Amniotic epithelial cell (primary cell): ENCODE data around the gene DYRK1B.

Experiments
- DNase-seq: peaks from one replicate; pipeline ENCODE4 v3.0.0-alpha.2; 2010; ENCODE audit warnings: low read depth

The DYRK1B gene

DNA sequence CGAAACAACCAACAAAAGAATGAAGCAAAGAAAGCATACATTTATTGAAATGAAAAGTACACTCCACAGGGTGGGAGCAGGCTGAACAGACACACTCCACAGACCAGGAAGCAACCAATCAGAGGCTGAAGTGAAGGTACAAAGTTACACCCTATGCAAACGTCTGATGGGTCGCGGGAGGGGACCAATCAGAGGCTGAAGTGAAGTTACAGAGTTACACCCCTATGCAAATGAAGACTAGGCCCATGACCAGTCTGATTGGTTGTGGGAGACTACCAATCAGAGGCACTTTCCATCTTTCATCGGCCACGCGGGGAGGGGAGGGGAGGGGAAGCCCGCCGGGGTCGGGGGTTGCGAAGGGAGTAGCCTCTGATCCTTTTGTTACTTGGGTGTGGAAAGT, 24.6 kb upstream of the DYRK1B start:
- no peak for DNase-seq

DNA sequence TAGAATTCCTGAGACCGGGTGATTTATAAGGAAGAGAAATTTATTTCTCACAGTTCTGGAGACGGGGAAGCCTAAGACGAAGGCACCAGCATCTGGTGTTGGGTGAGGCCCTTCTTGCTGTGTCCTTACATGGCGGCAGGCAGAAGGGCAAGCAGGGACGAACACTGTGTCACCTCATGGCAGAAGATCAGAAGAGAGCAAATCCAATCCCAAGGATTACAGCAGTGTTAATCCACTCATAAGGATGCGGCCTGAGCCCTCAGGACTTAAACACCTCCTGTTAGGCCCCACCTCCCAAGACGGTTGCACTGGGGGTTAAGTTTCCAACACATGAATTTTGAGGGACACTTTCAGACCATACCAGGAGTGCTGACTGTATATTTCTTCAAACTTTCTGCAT, 18.9 kb upstream of the DYRK1B start:
- no peak for DNase-seq

DNA sequence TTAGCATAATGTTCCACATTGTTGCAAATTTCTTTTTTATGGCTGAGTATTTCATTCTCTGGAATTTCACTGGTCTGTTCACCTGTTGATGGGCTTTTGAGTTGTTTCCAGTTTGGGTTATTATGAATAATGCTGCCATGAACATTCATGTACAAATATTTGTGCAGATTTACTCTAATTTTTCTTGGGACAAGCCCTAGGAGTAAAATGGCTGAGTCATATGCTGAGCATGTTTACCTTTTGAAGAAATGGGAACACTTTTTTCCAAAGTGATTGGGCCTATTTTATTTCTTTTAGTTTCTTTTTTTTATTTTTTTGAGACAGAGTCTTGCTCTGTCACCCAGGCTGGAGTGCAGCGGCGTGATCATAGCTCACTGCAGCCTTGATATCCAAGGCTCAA, 16.9 kb upstream of the DYRK1B start:
- no peak for DNase-seq

DNA sequence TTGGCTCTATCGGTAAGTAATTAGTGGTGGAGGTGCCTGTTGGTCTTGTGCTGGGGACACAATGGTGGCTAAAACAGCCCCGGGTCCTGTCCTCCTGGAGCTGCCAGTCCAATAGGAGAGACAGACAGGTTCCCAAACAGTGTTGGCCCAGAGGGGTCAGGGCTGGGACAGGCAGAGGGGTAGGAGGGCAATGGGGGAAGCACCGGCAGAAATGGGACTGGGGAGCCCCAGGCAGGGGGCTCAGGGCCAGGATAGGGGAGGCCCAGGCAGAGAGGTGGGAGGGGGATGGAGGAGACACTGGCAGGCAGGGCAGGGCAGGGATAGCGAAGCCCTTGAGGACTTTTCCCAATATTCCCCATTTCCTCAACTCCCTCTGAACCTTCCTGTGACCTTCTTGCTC, 14.4 kb upstream of the DYRK1B start:
- no peak for DNase-seq

DNA sequence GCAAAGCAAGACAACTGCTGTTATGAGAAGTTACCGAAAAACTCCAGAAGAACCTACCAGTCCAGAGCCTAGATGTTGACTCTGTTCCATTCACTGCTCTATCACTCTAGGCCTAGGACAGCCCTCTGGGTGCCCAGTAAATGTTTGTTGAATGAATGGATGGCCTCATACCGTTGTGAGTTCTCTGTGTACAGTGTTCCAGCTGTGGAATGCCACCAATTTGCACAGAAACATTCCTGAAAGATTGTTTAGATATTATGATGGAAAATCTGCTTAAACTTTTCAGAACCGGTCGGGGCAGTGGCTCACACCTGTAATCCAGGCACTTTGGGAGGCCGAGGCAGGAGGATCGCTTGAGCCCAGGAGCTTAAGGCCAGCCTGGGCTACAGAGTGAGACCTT, 13.6 kb upstream of the DYRK1B start:
- DNase-seq = no peak

DNA sequence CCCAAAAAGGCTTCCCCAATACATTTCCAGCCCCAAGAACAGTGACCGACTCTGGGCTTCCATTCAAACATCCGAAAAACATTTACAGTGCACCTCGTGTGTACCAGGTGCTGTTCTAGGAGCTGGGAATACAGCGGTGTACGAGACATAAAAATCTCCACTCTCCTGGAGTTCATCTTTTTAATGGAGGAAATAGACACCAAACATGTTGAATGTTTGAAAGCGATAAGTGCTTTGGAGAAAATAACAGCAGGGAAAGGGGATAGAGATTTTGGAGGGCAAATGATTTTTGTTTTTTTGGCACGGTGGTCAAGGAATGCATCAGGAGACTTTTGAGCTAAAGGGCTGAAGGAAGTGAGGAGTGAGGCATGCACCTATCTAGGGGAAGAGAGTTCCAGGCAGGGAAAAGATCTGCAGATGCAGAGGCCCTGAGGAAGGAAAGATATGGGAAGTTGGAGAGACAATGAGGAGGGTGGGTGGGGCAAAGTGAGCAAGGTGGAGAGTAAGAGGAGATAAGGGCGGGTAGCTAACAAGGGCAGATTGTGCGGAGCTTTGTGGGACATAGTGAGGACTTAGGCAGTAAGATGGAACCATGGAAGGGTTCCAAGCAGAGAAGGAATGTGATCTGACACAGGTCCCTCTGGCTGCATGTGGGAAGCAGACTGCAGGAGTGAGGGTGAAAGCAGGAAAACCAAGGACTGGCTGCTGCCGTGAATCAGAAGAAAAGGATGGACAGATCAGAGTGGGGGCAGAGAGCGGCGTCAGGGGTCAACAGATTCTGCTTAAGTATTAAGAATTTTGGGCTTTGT, 12.9 kb upstream of the DYRK1B start:
- DNase-seq = no peak

DNA sequence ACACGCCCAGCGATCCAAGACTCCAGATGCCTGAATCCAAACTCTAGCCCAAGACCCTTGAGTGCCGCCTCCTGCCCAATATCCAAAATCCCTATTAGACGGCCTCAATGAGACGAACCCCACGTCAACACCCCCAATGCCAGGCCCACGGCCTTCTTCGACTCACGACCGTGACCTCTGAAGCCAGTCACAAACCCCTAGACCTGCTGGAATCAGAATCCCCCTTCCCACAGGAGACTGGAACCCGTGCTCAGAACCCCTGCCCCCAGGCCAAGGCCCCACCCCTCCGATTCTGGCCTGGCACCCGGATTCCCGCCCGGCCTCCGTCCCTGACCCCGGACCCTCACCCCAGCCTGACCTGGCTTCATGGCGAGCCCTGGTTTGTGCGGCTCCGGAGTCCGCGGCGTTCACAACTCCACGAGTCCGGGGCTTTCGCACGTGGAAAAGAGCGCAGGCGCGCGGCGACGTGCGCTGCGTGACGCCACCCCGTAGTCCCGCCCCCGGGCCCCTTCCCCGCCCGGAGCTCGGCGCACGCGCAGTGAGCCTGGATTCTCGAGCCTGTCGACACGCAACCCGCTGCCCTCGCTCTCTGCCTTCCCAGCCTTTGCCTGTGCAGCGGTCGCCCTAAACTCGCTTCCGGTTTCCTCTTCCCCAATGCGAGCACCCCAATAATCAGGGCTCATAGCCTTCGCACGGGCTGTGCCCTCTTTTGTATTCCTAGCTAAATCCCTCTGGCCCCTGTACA, 12.1 kb upstream of the DYRK1B start, which contains the start of gene FBL:
Gene FBL (minus strand): TSS at position 447 of the 745 bp plus-strand sequence. CDS start 79 bp downstream, at position 368.
- DNase-seq = peak; percentile 77

DNA sequence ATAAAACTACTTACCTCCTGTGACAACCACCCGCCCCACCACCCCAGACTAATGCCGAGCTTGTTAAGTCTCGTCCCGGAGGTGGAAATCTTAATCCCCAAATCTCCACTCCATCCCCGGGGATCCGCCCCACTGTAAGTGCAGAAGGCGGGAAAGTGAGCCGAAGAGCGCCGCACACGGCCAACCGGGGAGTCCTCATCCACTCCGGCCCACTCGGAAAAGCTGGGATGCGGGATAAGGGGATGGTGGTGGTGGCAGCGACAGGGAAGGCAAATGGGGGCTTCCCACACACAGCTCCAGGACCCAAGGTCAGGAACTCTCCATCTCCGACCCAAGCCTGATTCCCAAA, 11.6 kb upstream of the DYRK1B start:
- DNase-seq = no peak

DNA sequence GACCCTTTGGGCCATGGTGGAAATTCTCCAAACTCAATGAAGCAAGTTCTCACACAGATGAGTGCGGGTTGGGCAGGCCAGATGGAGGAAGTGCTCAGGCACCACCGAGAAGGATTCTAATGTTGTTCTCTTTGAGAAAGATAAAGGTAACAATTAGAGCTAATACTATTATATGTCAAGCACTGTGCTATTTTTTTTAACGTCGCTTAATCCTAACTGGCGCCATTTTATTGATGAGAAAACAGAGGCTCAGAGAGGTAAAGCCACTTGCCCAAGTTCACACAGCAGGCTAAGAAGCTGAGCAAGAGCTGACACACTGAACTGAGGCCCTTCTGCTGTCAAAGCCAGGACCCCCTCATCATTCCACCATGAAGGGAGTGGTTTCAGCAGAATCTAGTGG, 11.2 kb upstream of the DYRK1B start:
- DNase-seq = no peak

DNA sequence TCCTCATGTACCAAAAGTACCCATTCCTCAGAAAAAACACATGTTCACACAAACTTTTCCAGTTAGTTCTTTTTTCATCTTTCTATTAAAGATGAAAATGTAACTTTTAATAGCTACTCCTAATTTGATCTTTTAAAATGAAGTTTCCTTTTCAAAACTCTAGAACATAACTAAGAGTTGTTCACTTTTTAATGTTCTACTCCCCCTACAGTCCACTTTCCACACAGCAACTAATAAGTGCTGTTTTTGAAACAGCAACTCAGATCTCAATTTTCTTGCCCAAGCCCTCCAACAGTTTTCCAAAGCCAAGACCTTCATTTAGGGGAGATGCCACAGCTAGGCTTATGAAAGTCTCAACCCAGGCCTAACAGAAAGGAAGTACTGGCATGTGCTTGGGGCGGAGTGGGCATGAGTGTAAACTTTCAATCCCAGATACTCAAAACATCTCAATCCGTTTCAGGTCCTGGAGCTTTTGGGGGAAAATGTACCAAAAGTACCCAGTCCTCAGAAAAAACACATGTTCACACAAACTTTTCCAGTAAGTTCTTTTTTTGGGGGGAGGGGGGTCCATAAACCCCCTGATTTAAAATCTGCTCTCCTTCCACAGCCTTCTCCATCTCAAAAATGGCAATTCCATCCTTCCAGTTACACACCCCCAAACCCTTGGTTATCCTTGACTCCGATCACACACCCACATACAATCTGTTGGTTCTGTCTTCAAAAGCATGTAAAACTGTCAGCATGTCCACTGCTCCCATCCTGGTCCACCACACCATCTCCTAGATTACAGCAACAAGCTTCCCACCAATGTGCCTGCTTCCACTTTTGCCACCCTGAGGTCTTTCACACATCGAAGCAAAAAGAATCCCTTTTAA, 10.2 kb upstream of the DYRK1B start:
- no peak for DNase-seq

DNA sequence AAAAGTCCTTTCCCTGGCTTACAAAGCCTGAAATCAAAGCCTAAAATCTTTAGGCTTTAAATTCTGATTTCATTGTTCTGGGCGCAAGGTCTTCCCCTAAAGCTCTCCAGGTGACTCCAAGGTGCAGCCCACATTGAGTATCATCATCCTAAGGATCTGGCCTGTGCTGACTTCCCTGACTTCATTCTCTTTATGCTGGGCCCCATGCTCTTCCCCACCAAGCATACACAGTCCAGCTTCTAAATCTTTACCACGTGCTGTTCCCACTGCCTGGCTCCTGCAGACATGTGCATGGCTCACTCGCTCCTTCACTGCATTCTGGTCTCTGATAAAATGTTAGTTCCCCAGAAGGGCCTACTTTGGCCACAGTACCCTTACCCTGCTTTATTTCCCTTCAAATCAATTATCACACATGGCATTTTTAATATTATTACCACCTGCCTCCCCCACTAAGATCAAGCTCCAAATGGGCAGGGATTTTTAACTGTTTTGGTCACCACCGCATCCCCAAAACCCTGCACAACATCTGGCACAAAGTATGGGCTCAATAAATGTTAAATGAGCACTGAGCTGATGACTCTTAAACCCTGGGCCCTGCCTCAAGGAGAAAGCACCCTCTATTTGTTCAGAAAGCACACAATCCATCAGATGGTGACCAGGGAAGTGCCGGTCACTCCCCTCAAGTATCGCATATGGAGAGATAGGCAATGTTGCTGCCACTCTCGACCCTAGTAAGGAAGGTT, 8.9 kb upstream of the DYRK1B start:
- DNase-seq = no peak

DNA sequence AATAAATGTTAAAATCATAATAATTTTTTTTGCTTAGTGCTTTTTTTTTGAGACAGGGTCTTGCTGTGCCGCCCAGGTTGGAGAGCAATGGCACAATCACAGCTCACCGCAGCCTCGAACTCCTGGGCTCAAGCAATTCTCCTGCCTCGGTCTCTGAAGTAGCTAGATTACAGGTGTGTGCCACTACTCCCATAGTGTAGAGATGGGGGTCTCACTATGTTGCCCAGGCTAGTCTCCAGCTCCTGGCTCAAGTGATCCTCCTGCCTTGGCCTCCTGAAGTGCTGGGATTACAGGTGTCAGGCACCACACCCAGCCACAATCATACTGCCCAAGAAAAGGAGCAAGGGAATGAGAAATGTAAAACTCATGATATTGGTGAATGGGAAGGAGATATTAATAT, 7.1 kb upstream of the DYRK1B start:
- no peak for DNase-seq

DNA sequence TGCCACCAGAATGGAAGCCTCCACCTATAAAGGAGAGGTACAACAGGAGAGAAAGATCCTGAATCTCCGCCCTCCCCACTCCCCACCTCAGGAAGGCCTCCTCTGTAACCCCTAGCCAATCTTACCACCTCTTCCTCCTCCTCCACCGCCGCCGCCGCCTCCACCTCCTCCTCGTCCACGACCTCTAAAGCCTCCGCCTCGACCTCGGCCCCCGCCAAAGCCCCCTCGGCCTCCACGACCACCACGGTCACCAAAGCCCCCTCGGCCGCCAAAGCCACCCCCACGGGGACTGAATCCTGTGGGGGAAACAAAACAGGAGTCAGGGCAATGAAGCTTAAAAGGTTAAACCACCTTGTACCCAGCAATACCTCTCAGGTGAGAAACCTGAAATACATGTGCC, 6.5 kb upstream of the DYRK1B start:
- DNase-seq = no peak

DNA sequence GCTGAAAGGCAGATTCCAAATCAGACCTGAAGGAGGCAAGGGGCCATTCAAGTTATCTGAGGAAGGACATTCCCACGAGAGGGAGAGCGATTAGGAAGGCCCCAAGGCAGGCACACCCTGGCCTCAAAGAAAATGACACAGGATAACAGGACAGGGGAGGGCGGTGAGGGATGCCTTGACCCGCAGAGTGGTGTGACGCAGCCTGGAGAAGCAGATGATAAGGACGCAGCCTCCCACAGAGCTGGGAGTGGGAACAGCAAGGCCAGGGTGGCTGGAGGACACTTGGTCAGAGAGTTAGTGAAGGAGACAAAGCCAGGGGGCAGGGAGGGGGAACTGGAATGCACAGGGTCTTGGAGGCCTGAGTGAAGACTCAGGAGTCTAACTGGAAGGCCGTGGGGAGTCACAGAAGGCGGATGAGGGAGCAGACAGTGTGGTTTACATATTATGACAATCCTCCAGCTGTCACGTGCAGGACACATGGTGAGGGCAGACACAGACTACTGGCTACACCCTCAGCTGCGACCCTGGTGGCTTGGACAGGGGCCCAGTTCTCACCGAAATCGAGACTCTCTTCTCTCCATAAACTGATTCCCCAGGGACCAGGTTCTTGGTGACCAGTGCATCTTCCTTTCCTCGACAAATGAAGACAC, 5.8 kb upstream of the DYRK1B start:
- no peak for DNase-seq

DNA sequence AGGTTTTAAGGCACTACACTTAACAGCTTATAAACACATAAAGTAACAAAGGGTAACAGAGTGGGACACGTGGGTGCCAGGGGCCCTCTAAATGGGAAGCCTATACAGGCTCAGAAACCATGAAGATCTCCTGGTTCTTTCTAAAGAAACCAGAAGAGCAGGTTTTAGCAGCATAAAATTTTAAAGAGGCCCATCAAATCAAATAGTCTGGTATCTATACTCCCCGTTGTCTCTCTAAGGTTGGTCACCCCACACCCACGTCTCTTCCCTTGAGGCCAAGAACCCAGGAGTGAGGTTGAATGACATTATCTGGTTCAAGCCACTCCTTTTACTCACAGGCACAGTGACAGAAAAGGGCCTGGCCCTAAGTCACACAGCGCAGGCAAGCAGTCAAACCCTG, 4.6 kb upstream of the DYRK1B start:
- no peak for DNase-seq

DNA sequence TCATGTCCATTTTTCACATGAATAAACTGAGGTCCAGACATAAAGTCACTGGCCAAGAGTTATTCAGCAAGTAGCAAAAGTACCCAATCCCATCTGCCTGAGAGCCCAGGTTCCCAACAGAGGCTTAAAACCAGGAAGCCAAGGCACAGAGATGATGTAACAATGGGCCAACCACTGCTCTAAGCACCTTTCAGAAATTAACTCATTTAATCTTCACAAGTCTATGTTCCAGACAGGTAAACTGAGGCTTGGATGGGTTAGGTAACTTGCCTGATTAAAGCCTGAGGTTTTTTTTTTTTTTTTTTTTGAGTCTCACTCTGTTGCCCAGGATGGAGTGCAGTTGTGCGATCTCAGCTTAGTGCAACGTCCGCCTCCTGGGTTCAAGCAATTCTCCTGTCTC, 4.0 kb upstream of the DYRK1B start:
- DNase-seq = no peak

DNA sequence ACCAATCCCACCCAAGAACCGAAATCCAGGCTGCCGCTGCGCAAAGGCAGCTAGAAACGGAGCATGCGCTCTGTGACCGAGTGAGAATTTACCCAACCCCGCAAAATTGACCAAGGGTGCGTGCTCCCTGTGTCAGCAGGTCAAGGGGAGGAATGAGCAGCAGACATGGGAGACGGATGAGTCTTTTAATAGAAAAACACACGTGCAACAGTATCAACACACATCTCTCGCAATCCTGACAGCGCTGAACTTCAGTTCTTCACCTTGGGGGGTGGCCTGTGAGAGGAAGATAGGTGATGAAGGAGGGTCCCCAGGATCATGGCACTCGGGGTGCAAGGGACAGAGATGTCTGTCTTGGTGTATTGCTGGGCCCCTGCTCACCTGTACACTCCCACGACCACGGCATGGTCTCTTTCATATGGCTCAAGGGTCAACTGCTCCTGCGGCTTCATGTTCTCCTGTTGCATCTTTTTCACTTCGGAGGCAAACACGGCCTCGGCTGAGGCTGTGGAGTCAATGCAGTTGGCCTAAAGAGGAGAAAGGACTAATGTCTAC, 402 bp upstream of the DYRK1B start:
- no peak for DNase-seq

DNA sequence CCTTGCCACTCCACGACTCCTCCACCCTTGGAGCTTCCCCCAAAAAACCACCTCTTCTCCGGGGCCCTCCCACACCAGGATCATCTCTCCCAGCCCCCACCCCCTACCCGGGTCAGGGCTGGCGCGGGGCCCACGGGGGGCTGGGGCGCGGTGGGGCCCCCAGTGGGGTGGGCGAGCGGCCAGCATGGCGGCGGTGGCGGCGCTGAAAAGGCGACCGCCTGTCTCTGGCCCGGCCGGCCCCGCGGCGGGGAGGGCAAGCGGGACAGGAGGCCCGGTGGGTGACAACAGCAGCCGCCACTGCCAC, 850 bp downstream of the DYRK1B start:
- no peak for DNase-seq

DNA sequence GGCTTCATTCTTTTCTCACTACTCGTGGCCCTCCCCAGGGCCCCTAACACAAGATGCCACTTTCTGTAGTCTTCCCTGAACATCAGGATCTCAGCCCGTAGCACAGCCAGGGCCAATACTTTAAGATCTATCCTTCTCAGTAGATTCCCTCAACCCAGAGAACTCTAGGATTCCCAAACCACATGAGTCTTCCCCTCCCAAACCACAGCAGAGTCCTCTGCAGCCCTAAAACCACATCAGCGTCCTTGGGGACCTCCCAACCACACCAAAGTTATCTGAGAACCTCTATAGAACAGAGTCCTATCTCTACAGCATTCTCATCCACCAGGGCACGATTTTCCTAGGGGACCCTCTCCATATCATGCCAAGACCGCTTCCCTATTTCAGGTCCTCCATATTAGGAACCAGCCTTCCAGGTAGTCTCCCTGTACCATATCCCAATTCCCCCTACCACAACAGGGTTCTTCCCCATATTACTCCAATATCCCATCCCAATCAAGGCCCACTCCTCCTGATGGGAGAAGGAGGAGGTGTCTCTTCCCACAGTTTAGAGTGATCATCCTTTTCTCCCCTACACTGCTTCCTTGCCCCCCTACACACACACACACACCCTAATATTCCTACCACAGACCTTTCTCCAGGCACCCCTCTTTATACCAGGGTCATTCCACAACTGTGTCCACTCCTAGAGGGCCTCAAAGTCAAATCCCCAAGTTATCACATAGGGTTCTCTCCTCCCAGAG, 1.4 kb downstream of the DYRK1B start:
- DNase-seq = no peak

DNA sequence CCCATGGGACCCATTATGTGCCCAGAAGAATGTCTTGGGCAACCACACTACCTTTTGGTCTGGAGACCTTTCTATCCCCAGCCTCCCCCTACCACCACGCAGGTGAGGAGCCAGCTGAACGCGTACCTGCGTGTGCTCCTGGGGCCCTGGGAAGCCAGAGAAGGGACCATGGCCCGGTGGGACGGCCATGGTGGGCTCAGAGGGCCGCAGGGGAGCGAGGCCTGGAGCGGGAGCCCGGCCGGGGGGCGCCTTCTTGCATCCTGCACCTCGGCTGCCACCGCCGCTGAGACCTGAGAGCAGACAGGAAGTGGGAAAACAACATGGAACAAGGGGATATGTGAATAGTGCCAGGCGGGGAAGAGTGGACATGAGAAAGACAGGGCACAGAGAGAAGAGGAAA, 2.3 kb downstream of the DYRK1B start:
- DNase-seq = no peak

DNA sequence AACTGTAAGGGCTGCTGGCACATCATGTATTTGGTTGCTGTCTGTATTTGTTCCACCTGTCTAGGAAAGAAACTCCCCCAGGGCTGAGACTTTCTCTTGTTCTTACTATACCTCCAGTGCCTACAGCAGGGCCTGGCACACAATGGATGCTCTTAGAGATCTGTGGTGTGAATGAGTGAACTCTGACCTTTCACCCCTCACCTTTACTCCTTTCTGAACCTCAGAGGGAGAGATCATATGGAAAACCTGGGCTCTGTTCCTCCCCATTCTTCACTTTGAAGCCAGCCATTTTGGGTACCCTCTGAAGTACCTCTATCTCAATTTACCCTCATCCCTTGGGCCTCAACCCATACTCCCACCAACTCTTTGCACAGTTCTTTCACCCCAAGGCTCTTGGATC, 3.1 kb downstream of the DYRK1B start:
- DNase-seq = no peak
